H9 (cell line): ENCODE measurements around the gene CLIC6. TPM values are rescaled to one million over a fixed set of nuclear protein-coding genes. Genes with fewer than 3 reads are reported as not detected.
A peak's percentile ranks its signal among the peaks of the same experiment; 100 is the strongest.

Source experiments
- DNase-seq: peaks from one replicate; pipeline ENCODE4 v3.0.0-alpha.2; 2017
- H2AFZ ChIP-seq: one replicate; pipeline ENCODE4 v1.6.1; 2013; ENCODE audit warnings: mild to moderate bottlenecking, low read length, control low read depth, moderate library complexity
- H2AK5ac ChIP-seq: 2 replicates; pipeline ENCODE4 v1.6.1; 2013; ENCODE audit warnings: low read length, control low read depth, mixed read lengths; ENCODE audit not compliant: insufficient read length
- H2BK120ac ChIP-seq: one replicate; pipeline ENCODE4 v1.6.1; 2013; ENCODE audit warnings: low read depth, mild to moderate bottlenecking, low read length, control low read depth, inconsistent platforms; ENCODE audit not compliant: poor library complexity, severe bottlenecking
- H2BK12ac ChIP-seq: 2 replicates; pipeline ENCODE4 v1.6.1; 2013; ENCODE audit warnings: low read length, control low read depth, mixed read lengths, low read depth; ENCODE audit not compliant: insufficient read length
- H2BK15ac ChIP-seq: 2 replicates; pipeline ENCODE4 v1.6.1; 2013; ENCODE audit warnings: low read depth, low read length, control low read depth
- H2BK20ac ChIP-seq: one replicate; pipeline ENCODE4 v1.6.1; 2013; ENCODE audit warnings: low read depth, mild to moderate bottlenecking, low read length, control low read depth, inconsistent platforms; ENCODE audit not compliant: poor library complexity, severe bottlenecking
- H2BK5ac ChIP-seq: 2 replicates; pipeline ENCODE4 v1.6.1; 2013; ENCODE audit warnings: low read length, control low read depth, mixed read lengths; ENCODE audit not compliant: insufficient read length
- H3K14ac ChIP-seq: 2 replicates; pipeline ENCODE4 v1.6.1; 2013; ENCODE audit warnings: low read length, control low read depth; ENCODE audit not compliant: insufficient read depth
- H3K18ac ChIP-seq: 2 replicates; pipeline ENCODE4 v1.6.1; 2013; ENCODE audit warnings: low read depth, mild to moderate bottlenecking, mixed read lengths, low read length, control low read depth; ENCODE audit not compliant: insufficient read length
- H3K23ac ChIP-seq: 2 replicates; pipeline ENCODE4 v1.6.1; 2013; ENCODE audit warnings: low read length, control low read depth, mixed read lengths, low read depth; ENCODE audit not compliant: insufficient read length
- H3K23me2 ChIP-seq: 2 replicates; pipeline ENCODE4 v1.6.1; 2013; ENCODE audit warnings: low read depth, mild to moderate bottlenecking, mixed read lengths, low read length, control low read depth; ENCODE audit not compliant: insufficient read length, poor library complexity, severe bottlenecking
- H3K27ac ChIP-seq: 2 replicates; pipeline ENCODE4 v1.5.1; 2013; ENCODE audit warnings: low read length, control low read depth, mixed read lengths, low read depth; ENCODE audit not compliant: insufficient read length
- H3K27me3 ChIP-seq: 2 replicates; pipeline ENCODE4 v1.6.1; 2013; ENCODE audit warnings: low read length, control low read depth, inconsistent platforms; ENCODE audit not compliant: insufficient read depth
- H3K4ac ChIP-seq: 2 replicates; pipeline ENCODE4 v1.6.1; 2013; ENCODE audit warnings: low read depth, mild to moderate bottlenecking, control low read depth, inconsistent platforms, low read length, moderate library complexity
- H3K4me1 ChIP-seq: 2 replicates; pipeline ENCODE4 v1.6.1; 2013; ENCODE audit warnings: low read length, control low read depth, inconsistent platforms; ENCODE audit not compliant: insufficient read depth
- H3K4me2 ChIP-seq: 2 replicates; pipeline ENCODE4 v1.6.1; 2013; ENCODE audit warnings: low read length, control low read depth, mixed read lengths; ENCODE audit not compliant: insufficient read length, insufficient read depth
- H3K56ac ChIP-seq: 2 replicates; pipeline ENCODE4 v1.6.1; 2013; ENCODE audit warnings: low read depth, mild to moderate bottlenecking, mixed read lengths, low read length, control low read depth; ENCODE audit not compliant: insufficient read length
- H3K79me1 ChIP-seq: 2 replicates; pipeline ENCODE4 v1.6.1; 2013; ENCODE audit warnings: low read depth, mild to moderate bottlenecking, moderate library complexity, low read length, control low read depth, inconsistent platforms; ENCODE audit not compliant: insufficient read depth, poor library complexity, severe bottlenecking
- H3K79me2 ChIP-seq: 2 replicates; pipeline ENCODE4 v1.6.1; 2013; ENCODE audit warnings: low read length, control low read depth, inconsistent platforms; ENCODE audit not compliant: insufficient read depth
- H3K9ac ChIP-seq: 2 replicates; pipeline ENCODE4 v1.6.1; 2013; ENCODE audit warnings: low read length, control low read depth, mixed read lengths; ENCODE audit not compliant: insufficient read length; ENCODE audit errors: extremely low read depth
- H3K9me3 ChIP-seq: one replicate; pipeline ENCODE4 v1.6.1; 2013; ENCODE audit warnings: low read depth, low read length, inconsistent platforms; ENCODE audit not compliant: control insufficient read depth
- H3T11ph ChIP-seq: one replicate; pipeline ENCODE4 v1.6.1; 2013; ENCODE audit warnings: mild to moderate bottlenecking, low read length, control low read depth, inconsistent platforms
- H4K20me1 ChIP-seq: one replicate; pipeline ENCODE4 v1.6.1; 2013; ENCODE audit not compliant: control insufficient read depth, insufficient read length, insufficient read depth
- H4K5ac ChIP-seq: 2 replicates; pipeline ENCODE4 v1.6.1; 2013; ENCODE audit warnings: low read depth, mild to moderate bottlenecking, mixed read lengths, low read length, control low read depth; ENCODE audit not compliant: insufficient read length
- H4K8ac ChIP-seq: replicated peaks from 2 replicates; pipeline ENCODE4 v1.6.1; 2013; ENCODE audit warnings: low read length, control low read depth, mixed read lengths, low read depth; ENCODE audit not compliant: insufficient read length
- H4K91ac ChIP-seq: 2 replicates; pipeline ENCODE4 v1.6.1; 2013; ENCODE audit warnings: low read depth, mild to moderate bottlenecking, moderate library complexity, mixed read lengths, low read length, control low read depth; ENCODE audit not compliant: insufficient read length
- H3K27ac Mint-ChIP-seq, 3 experiments: 2 replicates in 2 of 3; 3 replicates in 1 of 3; pipeline ENCODE4 v1.8.0; 2020 to 2021; ENCODE audit warnings: mixed read lengths in 3 of 3, mild to moderate bottlenecking in 1 of 3, moderate library complexity in 1 of 3
- H3K27me3 Mint-ChIP-seq: 2 replicates; pipeline ENCODE4 v1.8.0; 2021; ENCODE audit warnings: low read depth, mild to moderate bottlenecking, moderate library complexity, mixed read lengths
- H3K36me3 Mint-ChIP-seq, 3 experiments: 2 replicates in 2 of 3; 3 replicates in 1 of 3; pipeline ENCODE4 v1.8.0; 2020 to 2021; ENCODE audit warnings: low read depth in 3 of 3, mixed read lengths in 3 of 3; ENCODE audit not compliant: insufficient read depth in 1 of 3
- H3K4me1 Mint-ChIP-seq, 2 experiments: 2 replicates each; pipeline ENCODE4 v1.8.0; 2020; ENCODE audit warnings: mixed read lengths in 2 of 2
- H3K4me3 Mint-ChIP-seq, 2 experiments: 2 replicates in 1 of 2; 3 replicates in 1 of 2; pipeline ENCODE4 v1.8.0; 2020 to 2021; ENCODE audit warnings: mild to moderate bottlenecking in 2 of 2, mixed read lengths in 2 of 2, moderate library complexity in 1 of 2
- H3K9me3 Mint-ChIP-seq, 2 experiments: 2 replicates in 1 of 2; 3 replicates in 1 of 2; pipeline ENCODE4 v1.8.0; 2020; ENCODE audit warnings: mild to moderate bottlenecking in 2 of 2, mixed read lengths in 2 of 2, moderate library complexity in 1 of 2
- WGBS: extraction: QIAGEN DNeasy Blood & Tissue Kit; methylation state at CpG from one replicate; pipeline ENCODE4 v1.1.7; 2013; ENCODE audit warnings: missing lambda C conversion rate, low lambda C conversion rate, mixed read lengths; ENCODE audit not compliant: insufficient read length; ENCODE audit errors: extremely low coverage; 5-methylcytosine and 5-hydroxymethylcytosine counted together
- total RNA-seq: library from RNA; stranded (reverse); gene quantifications from 2 replicates; pipeline ENCODE4 v1.2.1, GENCODE V29; 2021
- TF ChIP-seq, protein P1 (sequence below): fragments of 200-600 bp; sonication (generic); conservative IDR thresholded peaks from 3 replicates; pipeline ENCODE4 v1.8.0; 2021; ENCODE audit warnings: antibody characterized with exemption, mild to moderate bottlenecking

Gene CLIC6
- total RNA-seq, 1 experiment from 2014 or later: 1.3 TPM

DNA sequence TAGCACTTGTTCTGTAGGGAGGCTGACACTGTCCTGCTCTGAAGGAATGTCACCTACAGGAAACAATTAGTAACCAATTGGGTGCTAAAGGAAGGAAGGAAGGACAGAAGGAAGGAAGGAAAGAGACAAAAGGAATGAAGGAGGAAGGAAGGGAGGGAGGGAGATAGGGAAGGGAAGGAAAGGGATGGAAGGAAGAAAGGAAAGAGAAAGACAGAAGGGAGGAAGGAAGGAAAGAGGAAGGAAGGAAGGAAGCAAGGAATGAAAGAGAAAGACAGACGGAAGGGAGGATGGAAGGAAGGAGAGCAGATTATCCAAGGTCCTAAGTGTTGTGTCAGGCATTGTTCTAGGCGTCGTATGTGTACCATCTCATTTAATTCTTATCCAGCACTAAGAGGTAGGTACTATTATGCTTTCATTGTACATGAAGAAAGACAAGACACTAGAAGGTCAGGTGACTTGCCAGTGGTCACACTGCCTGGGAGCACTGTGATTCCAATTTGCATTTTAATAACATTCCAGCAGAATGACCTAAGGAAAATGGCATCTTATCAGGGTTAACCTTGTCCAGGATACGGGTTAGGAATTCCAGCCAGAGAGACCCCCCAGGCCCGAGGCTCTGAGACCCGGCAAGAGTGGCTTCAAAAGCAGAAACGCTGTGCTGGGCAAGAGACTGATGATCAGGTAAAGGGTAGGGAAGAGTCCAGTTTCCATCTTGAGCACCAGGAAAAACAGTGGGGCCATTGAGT lies 29.6 kb downstream of the CLIC6 start:
- no peak overlapping the region for H3K18ac ChIP-seq
- no peaks in the 10 kb centered on the region; the same call in none of the 2 replicates for H3K27me3 Mint-ChIP-seq
- peaks cover 12 to 13% of the 10 kb centered on the region in 2 experiments for H3K9me3 Mint-ChIP-seq
- no peaks in the 10 kb centered on the region for H3K79me2 ChIP-seq
- H3K4me1 ChIP-seq: no peaks in the 10 kb centered on the region; the same call in 1 of the 2 replicates
- H3K27me3 ChIP-seq: no peaks in the 10 kb centered on the region
- no peak overlapping the region for H3T11ph ChIP-seq
- DNase-seq: no peak
- no peak overlapping the region for H2AFZ ChIP-seq
- no peak overlapping the region for H2BK5ac ChIP-seq
- no CpG with 5 or more reads among the region's 7 CpGs for WGBS
- H3K56ac ChIP-seq: no peak overlapping the region
- no peak overlapping the region for H2BK20ac ChIP-seq
- H2BK15ac ChIP-seq: no peak overlapping the region
- H3K4me2 ChIP-seq: no peak overlapping the region
- no peak overlapping the region for H3K4me3 Mint-ChIP-seq
- no peak overlapping the region for H3K27ac ChIP-seq
- H3K23ac ChIP-seq: no peak overlapping the region
- peak overlapping the region in 2 of 3 experiments; percentile 37 to 47; a peak in 3 of 7 replicates for H3K27ac Mint-ChIP-seq
- H4K20me1 ChIP-seq: no peaks in the 10 kb centered on the region
- H3K9ac ChIP-seq: no peak overlapping the region
- no peak overlapping the region for H4K91ac ChIP-seq
- H4K5ac ChIP-seq: no peak overlapping the region
- no peak overlapping the region for H2BK120ac ChIP-seq
- H3K4me1 Mint-ChIP-seq: peaks cover 16 to 17% of the 10 kb centered on the region in 2 experiments
- H3K14ac ChIP-seq: no peak overlapping the region
- H3K36me3 Mint-ChIP-seq: peaks cover 2 to 8% (median 7%) of the 10 kb centered on the region in 3 experiments; a peak in 5 of 7 replicates
- H3K9me3 ChIP-seq: no peaks in the 10 kb centered on the region
- H3K79me1 ChIP-seq: no peaks in the 10 kb centered on the region
- H3K4ac ChIP-seq: no peak overlapping the region
- no peak overlapping the region for H4K8ac ChIP-seq
- TF ChIP-seq, protein P1, sequence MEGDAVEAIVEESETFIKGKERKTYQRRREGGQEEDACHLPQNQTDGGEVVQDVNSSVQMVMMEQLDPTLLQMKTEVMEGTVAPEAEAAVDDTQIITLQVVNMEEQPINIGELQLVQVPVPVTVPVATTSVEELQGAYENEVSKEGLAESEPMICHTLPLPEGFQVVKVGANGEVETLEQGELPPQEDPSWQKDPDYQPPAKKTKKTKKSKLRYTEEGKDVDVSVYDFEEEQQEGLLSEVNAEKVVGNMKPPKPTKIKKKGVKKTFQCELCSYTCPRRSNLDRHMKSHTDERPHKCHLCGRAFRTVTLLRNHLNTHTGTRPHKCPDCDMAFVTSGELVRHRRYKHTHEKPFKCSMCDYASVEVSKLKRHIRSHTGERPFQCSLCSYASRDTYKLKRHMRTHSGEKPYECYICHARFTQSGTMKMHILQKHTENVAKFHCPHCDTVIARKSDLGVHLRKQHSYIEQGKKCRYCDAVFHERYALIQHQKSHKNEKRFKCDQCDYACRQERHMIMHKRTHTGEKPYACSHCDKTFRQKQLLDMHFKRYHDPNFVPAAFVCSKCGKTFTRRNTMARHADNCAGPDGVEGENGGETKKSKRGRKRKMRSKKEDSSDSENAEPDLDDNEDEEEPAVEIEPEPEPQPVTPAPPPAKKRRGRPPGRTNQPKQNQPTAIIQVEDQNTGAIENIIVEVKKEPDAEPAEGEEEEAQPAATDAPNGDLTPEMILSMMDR: no peak
- H2BK12ac ChIP-seq: no peak overlapping the region
- no peaks in the 10 kb centered on the region for H3K23me2 ChIP-seq
- H2AK5ac ChIP-seq: no peak overlapping the region
